ENCODE measurements around the gene FOXP1.

FOXP1 gene

GRCh38 chr3:71064956-71065763, 518.4 kb downstream of the FOXP1 start:
- FAIRE-seq = no peak
- DNase-seq (ENCODE audit: extremely low spot score, insufficient read length, low read depth) = no peak

GRCh38 chr3:71064291-71064955, 519.1 kb downstream of the FOXP1 start:
- FAIRE-seq (peak; percentile 59), DNase-seq (ENCODE audit: extremely low spot score, insufficient read length, low read depth) (no peak)

DNA sequence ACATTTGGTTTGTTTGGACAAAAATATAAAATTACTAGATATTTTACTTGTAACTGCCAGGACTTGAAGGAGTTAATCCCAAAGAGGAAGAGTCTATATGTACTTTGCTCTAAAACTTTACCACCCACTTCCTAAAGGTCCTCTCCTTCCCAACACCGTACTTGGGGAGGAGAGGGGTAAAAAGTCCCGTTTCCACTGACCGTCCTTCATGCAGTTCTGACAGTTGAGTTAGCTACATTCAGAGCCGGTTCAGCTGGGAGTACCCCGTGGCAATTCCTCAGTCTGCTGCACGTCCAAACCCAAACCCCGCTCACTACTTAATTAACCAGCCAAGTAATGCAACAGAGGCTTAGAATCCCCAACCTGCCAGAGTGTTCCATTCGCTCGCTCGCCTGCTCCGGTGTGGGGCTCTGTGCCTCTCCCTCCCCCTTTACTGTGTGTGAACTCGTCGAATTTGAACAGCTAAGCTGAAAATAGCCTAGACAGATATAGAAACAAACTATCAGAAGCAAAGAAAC, 519.7 kb downstream of the FOXP1 start:
- FAIRE-seq (no peak), DNase-seq (ENCODE audit: extremely low spot score, insufficient read length, low read depth) (no peak)

DNA sequence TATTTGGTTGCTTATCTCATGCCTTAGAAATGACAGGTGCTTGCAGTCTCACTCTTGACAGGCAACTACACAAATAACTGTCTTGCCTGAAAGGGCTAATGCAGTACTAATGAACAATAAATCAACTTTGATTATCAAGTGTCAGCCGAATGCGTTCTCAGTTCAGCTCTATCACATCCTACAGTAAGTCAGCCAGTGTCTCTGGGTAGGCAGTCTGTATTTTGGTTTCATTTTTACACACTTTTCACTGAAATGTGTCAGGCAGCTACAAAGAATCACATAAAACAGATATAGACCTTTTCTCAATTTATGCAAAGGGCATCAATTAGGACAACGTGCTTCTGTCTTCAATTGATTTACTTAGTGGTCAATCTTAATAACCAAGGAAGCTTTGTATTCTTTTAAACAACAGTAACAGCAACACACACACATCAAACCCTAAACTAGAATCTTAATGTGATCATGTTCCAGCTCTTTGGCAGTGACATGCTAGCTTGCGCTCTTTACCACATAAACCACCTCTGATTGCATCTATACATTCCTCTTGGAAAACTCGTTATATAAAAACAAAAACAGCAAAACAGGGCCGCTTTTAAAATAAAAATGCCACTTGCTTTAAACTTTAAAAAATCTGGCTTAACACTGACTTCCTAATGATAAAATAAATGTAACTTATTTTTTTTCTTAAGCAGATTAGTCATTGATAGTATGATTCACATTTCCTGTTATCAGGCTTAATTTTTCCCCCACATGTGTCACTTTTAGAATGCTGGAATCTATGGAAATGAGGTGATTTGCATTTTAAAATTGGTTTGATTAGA, 520.4 kb downstream of the FOXP1 start:
- no peak for DNase-seq (ENCODE audit: extremely low spot score, insufficient read length, low read depth)
- peak; percentile 60 for FAIRE-seq

- DNase-seq (ENCODE audit: extremely low spot score, insufficient read length, low read depth) (no peak), FAIRE-seq (no peak)
Observed at GRCh38 chr3:71062037-71062932, 521.2 kb downstream of the FOXP1 start.

GRCh38 chr3:71061581-71061980, 521.9 kb downstream of the FOXP1 start:
- no peak for DNase-seq (ENCODE audit: extremely low spot score, insufficient read length, low read depth)
- FAIRE-seq = no peak

DNA sequence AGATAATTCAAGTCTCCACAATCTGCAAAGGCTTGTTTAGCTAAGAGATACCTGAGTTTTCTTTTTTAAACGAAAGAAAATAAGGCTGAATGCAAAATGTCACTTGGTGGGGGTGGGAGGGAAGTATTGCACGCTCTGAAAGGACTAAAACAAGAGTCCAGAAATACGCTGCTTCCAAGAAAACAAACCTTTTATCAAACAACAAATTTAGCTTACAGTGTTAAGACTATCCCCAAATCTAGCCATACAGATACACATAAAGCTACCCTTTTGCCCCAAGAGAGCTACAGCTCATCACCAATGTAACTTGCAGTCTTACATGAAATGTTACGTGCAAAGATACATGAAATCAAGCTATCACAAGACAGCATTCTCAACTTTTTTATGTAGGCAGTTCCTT, 522.5 kb downstream of the FOXP1 start:
- no peak for DNase-seq (ENCODE audit: extremely low spot score, insufficient read length, low read depth)
- FAIRE-seq = no peak

GRCh38 chr3:71060536-71060935, 523.0 kb downstream of the FOXP1 start:
- DNase-seq (ENCODE audit: extremely low spot score, insufficient read length, low read depth) (no peak), FAIRE-seq (no peak)

DNA sequence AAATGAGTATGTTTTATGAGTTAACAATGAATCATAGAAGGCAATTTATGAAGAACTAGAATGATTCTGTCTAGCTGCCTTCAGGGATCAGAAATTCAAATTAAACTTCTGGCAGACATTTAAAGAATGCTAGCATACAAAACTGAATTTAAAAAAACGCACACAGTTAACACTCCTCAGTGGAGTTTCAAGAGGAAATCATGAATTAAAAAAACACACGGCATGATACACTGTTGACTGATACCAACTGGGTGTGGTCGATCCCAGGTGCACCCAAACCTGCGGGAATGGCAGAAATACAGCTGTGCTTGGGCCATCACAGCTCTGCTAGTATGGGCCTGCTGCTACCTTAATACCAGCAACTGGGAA, 526.0 kb downstream of the FOXP1 start:
- DNase-seq (ENCODE audit: extremely low spot score, insufficient read length, low read depth) (no peak), FAIRE-seq (peak; percentile 21)

- DNase-seq (ENCODE audit: extremely low spot score, insufficient read length, low read depth) (no peak), FAIRE-seq (no peak)
Observed at GRCh38 chr3:71056327-71056726, 527.2 kb downstream of the FOXP1 start.

DNA sequence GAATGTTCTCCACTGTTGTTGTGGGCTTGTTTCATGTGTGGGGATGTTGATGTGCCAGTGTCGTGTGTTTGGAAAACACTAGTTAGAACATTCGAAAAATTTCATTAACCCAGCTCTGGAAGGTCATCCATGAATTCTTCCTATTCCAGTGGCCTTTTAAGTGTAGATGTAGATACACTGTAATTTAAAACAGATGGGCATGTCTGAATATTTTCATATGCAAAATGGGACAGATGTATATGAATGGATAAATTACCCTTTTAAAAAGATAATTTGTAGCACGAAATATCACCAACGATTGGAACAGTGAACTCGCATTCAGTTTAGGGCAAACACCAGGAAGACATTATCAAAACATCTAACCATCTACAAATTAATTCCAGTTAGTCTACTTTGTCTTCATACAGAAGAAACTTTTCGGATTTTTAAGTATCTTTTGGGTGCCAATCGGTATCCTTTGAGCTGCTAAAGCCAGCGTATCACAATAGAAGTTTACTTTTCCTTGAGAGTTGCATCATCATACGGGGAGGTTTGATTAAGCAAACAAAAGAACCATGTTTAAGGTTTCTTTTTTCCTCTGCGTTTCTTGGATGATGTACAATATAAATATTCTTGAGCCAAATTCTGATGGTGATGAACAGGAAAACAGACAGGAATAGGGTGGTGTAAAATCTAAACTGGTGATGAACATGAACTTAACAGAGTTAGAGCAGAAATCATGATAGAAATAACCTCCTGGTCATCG, 528.1 kb downstream of the FOXP1 start:
- DNase-seq (ENCODE audit: extremely low spot score, insufficient read length, low read depth) (no peak), FAIRE-seq (no peak)

GRCh38 chr3:71054312-71054711, 529.2 kb downstream of the FOXP1 start:
- DNase-seq (ENCODE audit: extremely low spot score, insufficient read length, low read depth) (no peak), FAIRE-seq (no peak)

DNA sequence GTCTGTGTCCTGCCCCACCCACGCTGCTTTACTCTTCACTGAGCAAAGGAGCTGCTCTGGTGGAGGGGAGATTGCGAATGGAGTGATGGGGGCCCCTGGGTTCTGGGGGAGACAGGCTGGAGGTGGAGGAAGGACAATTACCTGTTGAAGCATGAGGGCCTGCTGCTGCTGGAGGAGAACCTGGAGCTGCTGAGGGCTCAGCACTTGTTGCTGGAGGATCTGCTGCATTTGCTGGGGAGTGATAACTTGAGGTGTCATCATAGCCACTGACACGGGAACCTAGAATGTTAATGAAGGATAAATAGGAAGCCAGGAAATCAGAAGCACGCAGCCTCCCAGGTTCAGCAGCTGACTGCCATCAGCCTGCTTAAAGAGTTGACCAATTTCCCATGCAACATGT, 530.0 kb downstream of the FOXP1 start:
- DNase-seq (ENCODE audit: extremely low spot score, insufficient read length, low read depth) (no peak), FAIRE-seq (no peak)

DNA sequence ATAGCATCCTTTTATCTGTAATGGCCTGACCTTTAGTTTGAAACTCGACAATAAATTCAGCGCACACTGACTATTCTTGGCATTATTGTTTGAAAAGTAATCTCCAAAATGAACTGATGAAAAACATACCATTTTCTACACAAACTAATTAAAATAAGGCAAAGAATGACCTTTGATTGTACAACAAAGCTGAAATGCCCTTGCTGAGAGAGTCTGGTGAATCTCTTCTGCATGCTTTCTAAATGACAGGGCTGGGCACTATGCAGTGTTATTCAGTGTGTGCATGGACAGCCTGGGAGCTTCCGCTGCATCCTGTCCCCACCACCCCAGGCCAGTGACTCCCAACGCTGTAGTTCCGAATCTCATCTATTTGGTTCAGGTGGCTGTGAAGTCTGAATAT, 530.8 kb downstream of the FOXP1 start:
- DNase-seq (ENCODE audit: extremely low spot score, insufficient read length, low read depth) (no peak), FAIRE-seq (no peak)

DNA sequence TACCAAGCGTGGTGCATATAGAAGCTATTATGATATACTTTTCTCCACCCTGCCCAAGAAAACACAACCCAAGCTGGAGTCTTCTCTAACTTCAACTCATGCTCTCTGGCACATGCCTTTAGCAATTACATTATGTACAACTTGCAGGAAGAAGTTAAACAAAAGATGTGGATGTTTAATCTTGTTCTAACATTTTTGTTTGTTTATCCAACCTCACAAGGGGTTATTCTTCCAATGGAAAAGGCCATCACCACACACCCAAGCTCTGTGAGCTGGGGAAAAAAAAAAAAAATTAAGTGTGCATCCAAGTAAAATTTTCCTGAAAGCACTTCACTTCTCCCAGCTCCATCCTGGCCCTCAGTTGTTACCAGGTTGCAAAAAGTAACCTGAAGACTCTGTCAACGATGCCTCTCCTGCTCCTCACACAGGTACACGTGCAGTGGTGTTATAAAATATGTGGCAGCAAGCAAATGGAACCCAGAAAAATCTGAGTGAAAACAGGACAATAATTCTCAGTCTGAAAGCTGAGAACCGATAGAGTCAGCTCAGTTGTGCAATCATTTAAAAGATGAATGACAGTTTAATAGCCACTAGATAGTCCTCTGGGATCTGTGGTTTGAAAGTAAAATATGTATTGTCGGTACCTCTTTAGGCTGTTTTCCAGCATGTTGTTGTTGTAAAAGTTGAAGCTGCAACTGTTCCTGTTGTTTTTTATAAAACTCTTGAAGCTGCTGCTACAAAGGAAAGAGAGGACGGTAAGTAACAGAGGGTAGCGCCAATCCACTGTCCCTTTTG, 531.4 kb downstream of the FOXP1 start:
- FAIRE-seq = no peak

GRCh38 chr3:71051259-71051595, 532.3 kb downstream of the FOXP1 start:
- DNase-seq (ENCODE audit: extremely low spot score, insufficient read length, low read depth) (no peak), FAIRE-seq (no peak)

More for the DNA sequence above, 531.4 kb downstream of the FOXP1 start:
- no peak for DNase-seq (ENCODE audit: extremely low spot score, insufficient read length, low read depth)

- DNase-seq (ENCODE audit: extremely low spot score, insufficient read length, low read depth) (no peak), FAIRE-seq (no peak)
Observed at GRCh38 chr3:71050538-71051258, 532.8 kb downstream of the FOXP1 start.

GRCh38 chr3:71050166-71050537, 533.4 kb downstream of the FOXP1 start:
- DNase-seq (ENCODE audit: extremely low spot score, insufficient read length, low read depth) (no peak), FAIRE-seq (no peak)

All from GM18507 (cell line).